Hepatic stellate cell (primary cell): Measurements from ENCODE around the gene LAMC3.
"Not testable (repeated sequence)": the region's sequence is repeated elsewhere in the genome, so short reads cannot be mapped to it uniquely, and the experiment has no call there.

Source experiments
- DNase-seq: peaks from one replicate; pipeline ENCODE4 v3.0.0; 2011; ENCODE audit warnings: low spot score

LAMC3 gene

DNA sequence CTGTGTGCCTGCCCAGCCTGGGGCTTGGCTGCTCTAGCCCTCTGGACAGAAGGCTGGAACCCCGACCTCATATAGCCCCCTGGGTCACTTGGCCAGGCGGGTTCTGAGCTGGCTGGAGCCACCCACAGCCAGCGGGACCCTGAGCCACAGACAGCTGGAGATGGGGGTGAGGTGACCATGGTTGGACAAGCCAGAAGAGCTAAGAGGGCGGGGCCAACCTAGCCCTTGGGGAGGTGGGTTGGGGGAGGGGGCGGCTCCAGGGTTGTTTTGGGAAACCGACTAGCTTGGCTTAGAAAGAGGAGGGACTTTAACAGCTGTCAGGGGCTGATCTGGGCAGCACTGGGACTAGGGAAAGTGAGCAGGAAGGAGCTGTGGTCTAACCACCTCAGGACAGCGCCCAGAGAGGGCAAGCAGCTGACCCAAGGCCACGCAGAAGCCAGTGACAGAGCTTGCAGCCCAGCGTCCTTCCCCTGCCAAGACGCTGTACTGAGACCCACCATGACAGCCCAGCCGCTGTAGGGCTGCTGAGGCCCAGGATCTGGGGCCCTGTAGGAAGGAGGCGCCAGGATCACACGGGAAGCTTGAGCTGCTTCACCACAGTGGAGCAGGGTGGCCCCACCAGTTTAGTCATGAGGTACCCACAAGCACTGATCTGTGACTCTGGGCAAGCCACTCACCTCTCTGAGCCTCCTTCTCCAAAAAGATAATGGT is 89.6 kb downstream of the LAMC3 start:
- DNase-seq, result no peak

DNA sequence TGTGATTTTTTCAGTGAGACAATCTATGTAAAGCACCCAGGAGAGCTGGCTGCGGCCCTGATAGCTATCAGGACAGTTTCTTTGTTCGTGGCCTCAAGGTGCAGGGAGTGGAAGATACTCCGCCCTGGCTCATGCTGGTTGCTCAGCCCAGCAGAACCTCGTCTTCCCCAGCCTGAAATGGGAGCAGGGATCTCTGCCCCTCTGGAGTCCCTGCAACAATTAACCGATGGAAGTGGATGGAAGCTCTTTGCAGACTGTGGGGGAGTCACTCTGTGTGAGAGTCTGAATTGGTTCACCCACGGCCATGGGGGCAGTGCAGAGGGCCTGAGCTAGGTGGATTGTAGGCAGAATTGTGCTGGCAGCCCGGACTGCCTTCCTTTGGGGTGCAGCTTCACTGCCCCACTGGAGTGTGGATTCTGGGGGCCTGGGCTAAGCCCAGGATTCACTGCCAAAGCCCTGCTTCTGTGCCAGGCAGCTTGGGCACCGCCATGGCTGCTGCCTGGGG is 90.2 kb downstream of the LAMC3 start:
- DNase-seq, result no peak

DNA sequence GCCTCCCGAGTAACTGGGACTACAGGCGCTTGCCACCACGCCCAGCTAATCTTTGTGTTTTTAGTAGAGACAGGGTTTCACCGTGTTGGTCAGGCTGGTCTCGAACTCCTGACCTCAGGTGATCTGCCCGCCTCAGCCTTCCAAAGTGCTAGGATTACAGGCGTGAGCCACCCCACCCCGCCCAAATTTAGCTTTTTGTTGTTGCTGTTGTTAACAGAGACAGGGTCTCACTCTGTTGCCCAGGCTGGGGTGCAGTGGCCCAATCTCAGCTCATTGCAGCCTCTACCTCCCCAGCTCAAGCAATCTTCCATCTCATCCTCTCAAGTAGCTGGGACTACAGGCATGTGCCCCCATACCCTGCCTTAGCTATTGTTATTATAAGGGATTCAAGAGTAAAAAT is 90.9 kb downstream of the LAMC3 start:
- DNase-seq, result not testable (repeated sequence)

DNA sequence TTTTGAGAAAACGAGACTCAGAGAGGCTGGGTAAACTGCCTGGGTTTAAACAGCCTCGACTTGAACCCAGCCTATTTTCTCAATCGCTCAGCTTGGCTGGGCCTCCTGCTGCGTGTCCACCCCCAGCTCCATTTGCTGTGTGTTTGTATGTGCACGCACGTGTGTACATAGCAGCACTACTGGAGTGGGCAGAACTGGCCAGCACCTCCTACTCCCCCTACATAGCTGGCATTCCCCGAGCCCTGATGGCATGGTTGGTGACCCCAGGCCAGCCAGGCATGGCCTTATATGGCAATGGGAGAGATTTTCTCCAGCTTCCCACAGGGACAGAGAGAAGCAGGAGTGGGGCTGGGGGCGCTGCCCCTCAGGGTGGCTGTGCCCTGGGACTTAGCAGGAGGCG is 91.5 kb downstream of the LAMC3 start:
- DNase-seq, result no peak

DNA sequence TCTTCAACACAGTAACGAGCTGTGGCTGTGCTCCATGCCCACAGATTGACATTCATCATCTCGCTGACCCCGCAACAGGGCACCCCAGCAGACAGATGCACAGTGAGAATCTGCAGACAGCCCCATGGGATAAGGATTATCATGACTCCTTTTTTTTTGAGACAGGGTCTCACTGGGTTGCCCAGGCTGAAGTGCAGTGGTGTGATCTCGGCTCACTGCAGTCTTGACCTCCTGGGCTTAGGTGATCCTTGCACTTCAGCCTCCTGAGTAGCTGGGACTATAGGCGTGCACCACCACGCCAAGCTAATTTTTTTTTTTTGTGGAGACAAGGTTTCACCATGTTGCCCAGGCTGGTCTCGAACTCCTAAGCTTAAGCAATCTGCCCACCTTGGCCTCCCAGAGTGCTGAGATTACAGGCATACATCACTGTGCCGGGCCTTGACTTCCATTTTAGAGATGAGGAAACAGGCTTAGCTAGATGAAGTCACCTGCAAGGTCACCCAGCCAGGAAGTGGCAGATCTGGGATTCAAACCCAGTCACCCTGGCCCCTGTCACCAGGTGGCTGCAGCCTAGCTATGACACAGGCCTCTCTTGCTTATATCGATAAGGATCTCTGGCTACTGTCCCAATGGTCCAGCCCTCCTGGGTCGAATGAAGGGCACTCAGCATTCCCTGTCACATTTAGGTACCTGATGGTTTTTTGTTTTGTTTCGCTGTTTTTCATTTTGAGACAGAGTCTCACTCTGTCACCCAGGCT is 92.4 kb downstream of the LAMC3 start:
- no peak for DNase-seq

DNA sequence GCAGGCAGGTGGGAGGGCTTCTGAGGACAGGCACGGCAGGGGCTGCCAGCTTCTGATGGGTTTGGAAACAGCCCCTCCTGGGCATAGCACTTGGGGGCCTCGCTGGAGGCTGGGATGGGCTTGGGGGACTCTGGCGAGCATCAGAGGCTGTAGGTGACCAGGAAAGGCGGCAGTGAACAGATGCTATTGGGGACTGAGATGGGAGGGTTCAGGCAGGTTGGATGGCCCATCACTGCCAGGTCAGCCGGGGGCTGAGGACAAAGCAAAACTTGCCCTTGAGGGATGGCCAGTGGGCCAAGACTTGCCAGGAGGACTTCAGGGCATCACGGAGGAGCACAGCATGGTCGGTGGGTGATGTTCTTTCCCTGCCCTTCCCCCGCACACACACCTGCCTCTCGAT is 94.0 kb downstream of the LAMC3 start:
- DNase-seq, result no peak

DNA sequence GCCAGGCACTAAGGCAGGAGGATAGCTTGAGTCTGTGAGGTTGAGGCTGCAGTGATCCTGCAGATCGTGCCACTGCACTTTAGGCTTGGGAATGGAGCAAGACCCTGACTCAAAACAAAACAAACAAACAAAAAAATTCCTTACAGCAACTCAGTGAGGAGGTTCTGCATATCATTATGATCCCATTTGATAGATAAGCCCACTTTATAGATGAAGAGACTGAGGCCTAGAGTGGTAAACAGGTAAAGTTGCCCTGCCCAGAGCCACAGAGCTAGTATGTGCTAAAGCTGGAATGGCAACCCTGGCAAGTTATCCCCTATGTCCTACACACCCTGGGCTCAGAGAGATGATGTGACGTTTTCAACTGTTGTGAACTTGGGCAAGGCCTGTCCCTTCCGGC is 94.6 kb downstream of the LAMC3 start:
- no peak for DNase-seq

DNA sequence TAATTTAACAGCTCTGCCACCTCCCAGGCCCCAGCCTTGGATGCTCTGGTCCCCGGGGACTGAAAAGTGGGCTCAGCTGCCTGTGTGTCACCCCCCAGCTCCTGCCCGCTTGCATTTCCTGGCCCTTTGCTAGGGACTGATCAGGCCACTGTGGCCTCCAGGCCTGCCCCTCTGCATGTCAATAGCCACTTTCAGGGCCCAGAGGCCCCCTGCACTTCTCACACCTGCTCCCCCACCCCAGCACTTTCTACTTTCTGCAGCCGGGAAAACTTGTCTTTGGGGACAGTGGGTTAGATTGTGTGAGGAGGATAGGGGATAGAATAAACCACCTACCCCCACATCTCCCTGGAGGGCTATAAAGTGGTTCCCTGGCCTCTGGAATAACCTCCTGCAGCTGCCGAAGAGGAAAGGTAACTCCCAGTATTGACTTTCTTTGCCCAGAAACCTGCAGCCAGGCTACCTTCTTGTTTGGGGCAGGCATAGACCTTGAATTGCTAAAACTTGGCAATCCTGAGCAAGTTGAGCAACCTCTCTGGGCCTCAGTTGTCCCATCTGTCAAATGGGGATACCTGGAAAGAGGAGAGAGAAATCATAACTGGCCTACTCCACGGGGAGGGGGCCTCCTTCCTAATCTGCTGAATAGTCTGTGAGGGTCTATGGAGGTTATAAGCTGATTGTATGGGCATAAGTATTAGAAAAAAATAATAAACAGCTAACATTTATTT is 95.2 kb downstream of the LAMC3 start:
- no peak for DNase-seq

DNA sequence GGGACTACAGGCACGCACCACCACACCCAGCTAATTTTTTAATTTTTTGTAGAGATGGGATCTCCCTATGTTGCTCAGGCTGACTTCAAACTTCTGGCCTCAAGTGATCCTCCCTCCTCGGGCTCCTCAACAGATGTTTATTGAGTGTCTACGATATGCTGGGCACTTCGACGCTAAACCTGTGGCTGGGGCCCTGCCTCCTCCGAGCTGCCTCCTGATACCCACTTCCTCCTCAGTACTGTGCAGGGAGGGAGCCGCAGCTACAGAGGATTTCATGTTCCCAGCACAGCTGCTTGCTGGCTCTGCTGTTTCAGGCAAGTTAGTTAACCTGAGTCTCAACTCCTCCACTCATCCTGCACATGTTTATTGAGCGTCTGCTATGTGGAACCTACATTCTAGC is 97.0 kb downstream of the LAMC3 start:
- no peak for DNase-seq

DNA sequence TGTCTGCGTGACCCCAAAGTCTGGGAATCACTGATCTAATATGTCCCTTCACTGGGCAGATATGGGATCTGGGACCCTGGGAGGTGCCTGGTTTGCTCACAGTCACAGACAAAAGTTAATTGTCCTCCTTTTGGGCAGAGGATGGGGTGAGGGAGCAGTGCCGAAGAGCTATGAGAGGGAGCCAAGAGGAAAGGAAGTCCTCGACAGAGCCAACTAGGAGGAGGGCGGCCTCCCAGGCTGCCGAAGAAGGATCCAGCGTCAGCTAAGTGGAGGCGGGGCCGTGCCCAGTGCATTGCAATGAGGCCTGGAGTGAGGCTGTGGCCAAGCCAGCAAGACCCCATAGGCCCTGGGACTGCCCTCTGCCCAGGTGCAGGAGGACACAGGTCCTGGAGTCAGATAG is 98.8 kb downstream of the LAMC3 start:
- no peak for DNase-seq

DNA sequence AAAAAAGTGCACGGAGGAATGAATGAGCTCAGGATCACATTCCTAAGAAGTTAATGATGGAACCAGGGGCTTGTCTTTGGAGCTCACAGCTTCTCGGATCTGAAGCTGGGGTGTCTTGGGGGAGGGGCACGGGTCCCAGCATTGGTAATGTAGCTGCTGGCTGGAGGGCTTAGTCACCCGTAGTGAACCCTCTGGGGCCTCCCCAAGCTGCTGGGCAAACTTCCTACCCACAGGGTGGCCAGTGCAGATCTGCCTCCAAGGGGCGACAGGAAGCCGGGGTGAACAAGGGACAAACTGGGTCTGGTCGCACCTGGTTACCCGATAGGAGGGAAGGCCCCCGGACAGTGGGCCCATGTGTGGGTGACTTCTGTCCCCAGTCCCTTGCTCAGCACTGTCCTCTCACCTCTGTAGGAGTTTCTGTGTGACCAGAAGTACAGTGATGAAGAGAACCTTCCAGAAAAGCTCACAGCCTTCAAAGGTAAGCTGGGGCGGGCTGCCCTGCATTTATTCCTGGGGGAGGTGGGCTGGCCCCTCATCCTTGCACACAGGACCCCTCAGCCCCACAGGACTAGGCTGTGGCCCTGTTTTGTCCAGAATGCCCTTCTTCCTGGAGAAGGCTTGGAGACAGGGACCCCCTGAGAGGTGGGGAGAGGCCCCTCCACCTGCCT is 102.3 kb downstream of the LAMC3 start:
- no peak for DNase-seq

DNA sequence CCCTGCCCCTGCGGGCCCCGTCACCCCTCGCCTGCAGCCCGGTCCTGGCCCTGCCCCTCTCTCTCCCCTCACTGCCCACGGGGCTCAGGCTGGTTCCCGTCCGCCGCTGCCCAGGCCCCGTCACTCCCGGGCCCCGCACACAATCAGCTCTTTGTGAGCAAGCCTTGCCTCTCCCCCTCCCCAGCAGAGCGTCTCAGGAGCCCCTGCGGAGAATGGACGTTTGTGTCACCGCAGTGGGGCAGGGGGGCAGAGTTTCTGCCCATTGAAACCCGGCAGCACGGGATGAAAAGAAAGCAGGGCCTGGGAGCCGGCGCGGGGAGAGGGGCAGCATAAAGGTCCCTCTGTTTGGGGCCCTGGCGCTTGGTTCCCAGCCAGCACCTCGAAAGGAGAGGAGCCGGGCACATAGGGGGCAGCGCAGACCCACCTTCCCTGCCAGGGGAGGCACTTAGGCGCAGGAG is 102.9 kb downstream of the LAMC3 start:
- no peak for DNase-seq

DNA sequence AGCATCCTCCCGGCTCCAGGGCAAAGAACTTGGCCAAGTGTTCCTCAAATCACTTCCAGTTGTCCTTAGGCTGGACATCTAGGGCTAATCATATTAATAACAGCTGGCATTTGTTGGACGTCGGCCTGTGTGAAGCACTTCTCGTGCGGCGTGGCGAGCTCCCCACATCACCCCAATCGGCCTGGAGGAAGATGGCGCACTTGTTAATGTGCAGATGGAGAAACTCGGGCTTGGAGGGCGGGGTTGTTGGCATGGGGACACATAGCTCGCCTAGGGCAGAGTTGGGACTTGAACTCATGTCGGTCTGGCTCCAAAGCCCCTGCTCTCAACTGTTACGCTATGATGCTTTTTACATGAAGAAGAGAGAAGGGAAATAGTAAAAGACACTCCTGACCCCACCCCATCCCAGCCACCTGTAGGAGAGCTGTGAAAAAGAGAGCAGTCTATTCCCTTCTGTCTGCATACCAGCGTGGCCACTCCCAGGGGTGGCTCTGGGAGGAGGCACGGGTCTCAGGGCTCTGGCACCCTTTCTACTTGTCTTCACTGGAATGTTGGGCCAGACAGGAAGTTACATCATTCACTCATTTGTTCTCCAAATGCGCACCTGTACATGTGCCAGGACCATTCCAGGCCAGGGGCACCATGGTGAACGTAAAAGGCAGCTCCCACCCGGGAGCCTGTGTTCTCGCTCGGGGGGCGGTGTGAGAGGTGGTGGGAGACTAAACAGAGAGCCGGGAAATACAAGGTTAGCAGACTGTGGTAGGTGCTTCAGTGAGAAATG is 103.6 kb downstream of the LAMC3 start:
- DNase-seq, result no peak

DNA sequence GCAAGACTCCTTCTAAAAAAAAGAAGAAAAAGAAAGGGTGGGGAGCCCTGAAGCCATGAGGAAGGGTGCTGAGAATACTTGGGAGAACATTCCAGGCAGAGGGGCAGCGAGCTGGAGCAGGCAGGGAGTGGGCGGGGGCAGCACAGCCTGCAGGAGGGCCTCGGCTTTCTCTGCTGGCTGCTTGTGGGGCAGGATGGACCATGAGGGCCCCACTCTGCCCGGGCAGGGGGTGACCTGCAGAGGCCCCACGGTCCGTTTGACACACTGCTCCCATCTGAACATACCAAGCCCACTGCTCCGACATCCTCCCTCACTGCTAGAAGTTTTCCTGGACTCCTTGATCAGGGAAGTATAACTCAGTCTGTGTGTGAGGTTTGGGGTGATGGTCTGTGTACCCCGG is 104.7 kb downstream of the LAMC3 start:
- no peak for DNase-seq

DNA sequence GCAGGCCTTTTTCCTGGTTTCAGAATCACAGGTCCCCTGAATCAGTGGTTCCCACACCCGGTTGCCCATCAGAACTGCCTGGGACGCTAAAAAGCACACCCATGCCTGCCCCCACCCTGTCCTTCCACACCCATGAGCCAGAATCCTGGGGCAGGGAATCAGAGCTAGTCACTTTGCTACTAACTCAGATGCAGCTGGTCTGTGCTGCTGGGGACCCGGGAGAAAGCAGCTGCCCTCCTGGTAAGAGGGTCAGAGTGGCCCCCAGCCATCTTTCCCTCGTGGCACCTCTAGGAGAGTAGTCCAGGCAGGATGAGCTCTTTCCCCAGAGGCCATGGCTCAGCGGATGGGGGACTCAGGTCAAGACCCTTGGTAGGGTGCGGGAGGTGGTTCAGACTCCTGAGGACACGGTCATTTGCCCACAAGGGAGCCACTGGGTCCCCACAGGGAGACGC is 105.1 kb downstream of the LAMC3 start:
- no peak for DNase-seq

DNA sequence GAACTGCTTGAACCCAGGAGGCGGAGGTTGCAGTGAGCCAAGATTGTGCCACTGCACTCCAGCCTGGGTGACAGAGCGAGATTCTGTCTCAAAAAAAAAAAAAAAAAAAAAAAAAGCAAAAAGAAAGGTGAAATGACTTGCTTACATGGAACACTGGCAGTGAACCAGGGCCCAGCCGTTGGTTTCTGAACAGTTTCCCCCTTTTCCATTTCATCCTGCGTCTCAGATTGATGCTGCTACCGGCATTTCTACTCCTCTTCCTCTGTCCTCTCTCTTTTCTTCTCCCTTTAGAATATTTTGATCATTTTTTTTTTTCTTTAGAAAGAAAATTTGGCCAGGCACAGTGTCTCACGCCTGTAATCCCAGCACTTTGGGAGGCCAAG is 106.4 kb downstream of the LAMC3 start:
- DNase-seq, result not testable (repeated sequence)

DNA sequence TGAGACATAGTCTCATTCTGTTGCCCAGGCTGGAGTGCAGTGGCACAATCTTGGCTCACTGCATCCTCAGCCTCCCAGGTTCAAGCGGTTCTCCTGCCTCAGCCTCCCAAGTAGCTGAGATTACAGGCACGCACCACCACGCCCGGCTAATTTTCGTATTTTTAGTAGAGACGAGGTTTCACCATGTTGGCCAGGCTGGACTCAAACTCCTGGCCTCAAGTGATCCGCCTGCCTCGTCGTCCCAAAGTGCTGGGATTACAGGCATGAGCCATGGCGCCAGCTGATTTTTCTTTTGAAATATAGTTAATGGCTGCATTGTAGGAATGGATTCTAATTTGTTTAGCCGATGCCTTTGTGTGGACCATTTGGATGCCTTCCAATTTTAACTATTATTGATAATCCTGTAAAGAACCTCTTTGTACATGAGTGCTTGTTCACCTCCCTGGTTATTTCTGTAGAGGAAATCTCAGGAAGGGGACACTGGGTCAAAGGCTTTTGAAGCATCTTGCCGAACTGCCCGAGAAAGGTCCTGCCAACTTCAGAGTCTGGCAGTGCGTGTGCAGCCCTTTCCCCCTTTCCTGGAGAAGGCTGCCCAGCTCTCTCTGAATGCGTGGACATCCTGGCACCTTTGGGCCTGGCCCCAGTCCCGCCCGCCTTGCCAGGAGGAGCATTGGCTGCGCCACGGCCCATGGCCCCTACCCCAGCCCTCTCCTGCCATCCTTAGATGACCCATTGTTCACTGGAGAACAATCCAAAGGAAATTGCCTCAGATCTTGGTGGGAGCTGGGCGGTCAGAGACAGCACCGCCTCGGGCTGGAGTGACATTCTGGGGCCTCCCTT is 107.5 kb downstream of the LAMC3 start:
- DNase-seq, result no peak

DNA sequence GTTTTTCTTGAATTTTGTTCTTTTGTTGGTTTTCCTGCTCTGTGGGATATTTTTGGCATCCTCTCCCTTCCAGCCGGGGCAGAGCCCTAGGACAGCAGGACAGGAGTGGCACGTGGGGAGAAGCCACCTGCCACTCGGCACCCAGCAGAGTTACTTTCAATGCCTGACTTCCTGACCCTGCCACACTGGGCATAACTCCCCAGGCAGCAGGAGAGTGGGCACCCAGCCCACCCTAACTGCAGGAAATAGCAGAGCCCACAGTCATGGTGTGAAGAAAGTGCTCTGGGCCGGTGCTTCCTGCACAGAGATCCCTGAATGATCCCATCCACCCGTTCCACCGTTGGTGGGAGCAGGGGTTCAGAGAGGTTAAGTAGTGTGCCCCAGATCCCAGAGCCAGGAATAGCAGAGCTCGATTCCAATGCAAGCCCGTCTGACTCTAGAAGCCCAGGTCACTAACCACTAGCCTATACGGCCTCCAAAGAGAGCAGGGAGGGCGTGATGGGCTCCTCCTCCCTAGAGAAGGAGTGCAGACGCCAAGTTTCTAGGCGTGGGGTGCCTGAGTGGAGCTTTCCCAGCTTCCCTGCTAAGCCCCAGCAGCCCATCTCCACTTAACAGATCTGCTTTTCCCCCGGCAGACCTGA is 108.3 kb downstream of the LAMC3 start:
- no peak for DNase-seq

DNA sequence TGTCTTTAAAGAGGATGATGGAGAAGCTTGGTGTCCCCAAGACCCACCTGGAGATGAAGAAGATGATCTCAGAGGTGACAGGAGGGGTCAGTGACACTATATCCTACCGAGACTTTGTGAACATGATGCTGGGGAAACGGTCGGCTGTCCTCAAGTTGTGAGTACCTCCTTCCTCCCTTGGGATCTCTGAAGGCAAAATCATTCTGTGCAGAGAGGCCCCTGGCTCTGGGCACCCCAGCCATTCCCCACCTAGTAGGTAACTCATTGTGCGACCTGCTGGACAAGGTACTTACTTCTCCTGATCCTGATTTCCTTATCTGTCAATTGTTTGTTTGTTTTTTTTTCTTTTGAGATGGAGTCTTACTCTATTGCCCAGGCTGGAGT is 108.8 kb downstream of the LAMC3 start:
- DNase-seq, result no peak

DNA sequence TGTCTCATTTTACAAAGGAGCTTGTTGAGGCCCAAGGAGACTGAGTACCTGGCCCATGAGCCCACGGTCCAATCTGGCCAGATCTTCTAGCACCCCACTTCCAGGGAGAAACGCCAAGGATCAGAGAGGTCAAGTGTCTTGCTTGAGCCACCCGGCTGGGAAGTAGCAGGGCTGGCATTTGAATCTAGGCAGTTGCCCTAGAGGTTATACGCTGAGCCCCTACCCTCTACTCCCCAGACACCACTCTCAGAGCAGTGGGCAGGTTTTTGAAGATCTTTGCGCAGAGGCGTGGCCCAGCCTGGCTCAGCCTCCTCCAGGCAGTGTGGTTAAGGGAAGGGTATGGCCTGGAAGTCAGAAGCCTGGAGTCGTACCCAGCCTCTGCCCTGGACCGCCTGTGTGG is 110.6 kb downstream of the LAMC3 start:
- DNase-seq, result no peak
